HG03457 (cell line): ENCODE data around the gene LIPF.
"Not testable (repeated sequence)": the region's sequence is repeated elsewhere in the genome, so short reads cannot be mapped to it uniquely, and the experiment has no call there.

ENCODE experiments used
- ATAC-seq: cut with Tn5 transposase; IDR thresholded peaks from one replicate; pipeline ENCODE4 v1.9.1; 2021; ENCODE audit warnings: moderate number of reproducible peaks; ENCODE audit not compliant: unreplicated experiment

LIPF gene

GRCh38 chr10:88664142-88664541 lies at the start of gene LIPF:
Gene LIPF, plus strand, starts transcription at chr10:88664442. Its CDS starts 2,856 bp downstream, at chr10:88667298.
- ATAC-seq: no peak

- ATAC-seq: no peak
These were observed 47.8 kb upstream of the LIPF start for GRCh38 chr10:88616250-88616977.

- no peak for ATAC-seq
These were observed 46.4 kb upstream of the LIPF start for GRCh38 chr10:88617772-88618300.

- ATAC-seq: no peak
These were observed 45.7 kb upstream of the LIPF start for GRCh38 chr10:88618496-88618895.

GRCh38 chr10:88620441-88620840 lies 43.8 kb upstream of the LIPF start:
- no peak for ATAC-seq

- no peak for ATAC-seq
These were observed 40.4 kb upstream of the LIPF start for GRCh38 chr10:88623835-88624234.

- no peak for ATAC-seq
These were observed 39.4 kb upstream of the LIPF start for GRCh38 chr10:88624840-88625239.

- no peak for ATAC-seq
These were observed 24.1 kb upstream of the LIPF start for GRCh38 chr10:88640186-88640585.

- ATAC-seq: no peak
These were observed 22.0 kb upstream of the LIPF start for GRCh38 chr10:88642209-88642608.

- no peak for ATAC-seq
These were observed 21.3 kb upstream of the LIPF start for GRCh38 chr10:88642963-88643362.

GRCh38 chr10:88647061-88647615 lies 17.1 kb upstream of the LIPF start:
- ATAC-seq: no peak

- no peak for ATAC-seq
These were observed 13.1 kb upstream of the LIPF start for GRCh38 chr10:88651101-88651551.

GRCh38 chr10:88652616-88653015 lies 11.6 kb upstream of the LIPF start:
- no peak for ATAC-seq

GRCh38 chr10:88657901-88658300 lies 6.3 kb upstream of the LIPF start:
- ATAC-seq: no peak

GRCh38 chr10:88659725-88660597 lies 4.3 kb upstream of the LIPF start:
- ATAC-seq: no peak

GRCh38 chr10:88660598-88660884 lies 3.7 kb upstream of the LIPF start:
- no peak for ATAC-seq

GRCh38 chr10:88661018-88661417 lies 3.2 kb upstream of the LIPF start:
- ATAC-seq: no peak

GRCh38 chr10:88661577-88661976 lies 2.7 kb upstream of the LIPF start:
- ATAC-seq: no peak

- not testable (repeated sequence) for ATAC-seq
These were observed 1.1 kb upstream of the LIPF start for GRCh38 chr10:88663153-88663552.

- ATAC-seq: no peak
These were observed 4.2 kb downstream of the LIPF start for GRCh38 chr10:88668465-88668864.

- no peak for ATAC-seq
These were observed 6.3 kb downstream of the LIPF start for GRCh38 chr10:88670497-88670896.

- no peak for ATAC-seq
These were observed 7.8 kb downstream of the LIPF start for GRCh38 chr10:88672041-88672440.
